Globus pallidus (tissue), 1 donor: ENCODE measurements around the gene NDNF.

Experiments
- DNase-seq: peaks from one replicate; pipeline ENCODE4 v3.0.0-alpha.2; 2015; ENCODE audit warnings: low spot score

The NDNF gene

GRCh38 chr4:121070696-121071639 lies 1.4 kb downstream of the NDNF start:
- DNase-seq: peak; percentile 3

DNA sequence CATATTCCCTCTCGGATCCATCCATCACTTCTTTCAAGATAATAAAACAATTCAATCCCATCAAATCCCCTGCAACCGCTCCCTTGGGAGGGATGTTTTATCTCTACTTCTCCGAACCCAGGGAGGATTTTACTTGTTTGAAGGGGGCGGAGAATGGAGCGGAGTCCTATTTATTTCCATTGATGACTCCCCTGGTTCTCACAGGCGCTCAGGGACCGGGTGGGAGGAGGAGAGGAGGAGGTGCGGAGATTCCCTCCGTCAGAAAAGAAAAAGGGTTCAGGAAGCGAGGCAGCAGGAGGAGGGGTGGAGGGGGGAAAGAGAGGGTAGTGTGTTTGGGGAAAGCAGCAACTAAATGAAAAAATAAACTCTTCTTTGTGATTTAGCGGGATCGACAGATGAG lies 2.1 kb downstream of the NDNF start:
- no peak for DNase-seq

- DNase-seq: no peak
Measured at GRCh38 chr4:121069430-121069829, 2.9 kb downstream of the NDNF start.

- no peak for DNase-seq
Measured at GRCh38 chr4:121064482-121064881, 7.9 kb downstream of the NDNF start.

DNA sequence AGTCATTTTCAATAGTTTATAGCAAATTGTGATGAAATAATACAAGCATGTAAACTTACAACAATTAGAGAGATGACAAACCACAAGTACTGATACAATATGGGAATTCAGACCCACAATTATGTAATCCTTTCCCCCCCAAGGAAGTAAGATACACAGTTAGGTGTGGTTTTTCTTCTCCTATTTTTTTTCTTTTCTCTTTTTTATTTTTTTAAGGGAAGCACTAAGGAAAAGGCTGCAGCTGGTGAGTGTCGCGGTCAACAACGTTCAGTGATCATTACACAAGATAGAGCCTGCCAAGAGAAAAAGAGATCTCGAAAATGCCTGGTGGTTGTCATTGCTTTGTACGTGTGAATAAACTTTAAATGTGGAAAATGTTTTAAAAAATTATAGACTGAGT lies 9.8 kb downstream of the NDNF start:
- DNase-seq: no peak

DNA sequence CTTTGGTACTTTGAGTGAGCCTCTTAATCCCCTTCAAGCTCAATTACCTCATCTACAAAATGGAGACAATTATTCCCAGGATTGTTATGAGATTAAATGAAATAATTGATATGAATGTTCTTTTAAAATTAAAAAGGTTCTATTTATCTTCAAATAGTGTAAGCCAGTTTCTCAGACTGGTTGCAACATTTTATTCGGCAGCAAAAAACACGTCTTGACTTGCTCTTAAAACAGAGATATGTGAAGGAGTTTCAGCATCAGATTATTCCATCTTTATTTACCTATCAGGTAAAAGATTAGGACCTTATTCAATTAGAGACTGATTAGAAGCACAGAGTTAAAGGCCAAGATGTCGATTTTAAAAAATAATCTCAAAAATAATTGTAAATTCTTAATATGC lies 10.5 kb downstream of the NDNF start:
- DNase-seq: no peak

- no peak for DNase-seq
Measured at GRCh38 chr4:121061215-121061614, 11.1 kb downstream of the NDNF start.

GRCh38 chr4:121057466-121057922 lies 14.8 kb downstream of the NDNF start:
- no peak for DNase-seq

DNA sequence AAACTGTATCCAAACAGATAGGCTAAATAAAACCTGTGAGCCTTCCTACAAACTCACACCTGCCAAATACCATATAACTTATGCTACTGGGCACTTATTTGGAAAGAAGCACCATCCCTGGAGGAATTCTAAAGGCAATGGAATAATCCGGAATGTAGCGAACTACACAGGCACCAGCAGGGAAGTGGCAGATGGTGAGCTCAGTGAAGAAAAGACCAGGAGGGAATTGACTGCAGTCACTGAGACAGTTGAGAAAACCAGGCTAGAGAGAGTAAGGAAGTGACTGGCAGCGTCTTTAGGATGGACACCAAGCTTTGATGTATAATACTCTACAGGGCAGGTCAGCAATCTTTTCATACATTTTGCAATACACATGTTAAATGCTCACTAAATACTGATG lies 16.3 kb downstream of the NDNF start:
- no peak for DNase-seq

GRCh38 chr4:121054373-121054772 lies 18.0 kb downstream of the NDNF start:
- DNase-seq: no peak

DNA sequence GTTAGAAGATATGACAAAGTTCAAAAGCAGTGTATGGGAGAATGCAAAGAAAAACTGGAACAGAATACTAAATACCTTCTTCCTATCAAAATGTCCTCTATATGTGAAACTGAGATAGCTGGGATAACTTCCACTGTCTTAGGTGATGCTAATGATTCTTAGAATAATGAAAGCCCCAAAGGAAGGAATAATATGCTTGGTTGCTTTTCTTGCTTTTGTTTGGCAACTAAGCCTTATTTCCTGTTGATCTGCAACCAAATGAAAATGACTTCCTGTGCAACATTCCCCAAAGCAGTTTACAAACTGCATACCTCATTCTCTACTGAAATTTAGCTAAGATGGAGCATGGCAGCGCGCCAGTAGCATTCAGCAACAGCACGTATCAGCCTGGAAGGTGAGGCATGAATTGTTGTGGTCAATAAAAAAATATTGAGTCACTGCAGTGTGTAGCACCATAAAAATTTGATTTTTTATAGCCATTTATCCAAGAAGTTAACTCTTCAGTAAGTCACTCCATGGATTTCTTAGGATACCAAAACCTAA lies 18.7 kb downstream of the NDNF start:
- DNase-seq: no peak

GRCh38 chr4:121050300-121050699 lies 22.0 kb downstream of the NDNF start:
- DNase-seq: no peak

DNA sequence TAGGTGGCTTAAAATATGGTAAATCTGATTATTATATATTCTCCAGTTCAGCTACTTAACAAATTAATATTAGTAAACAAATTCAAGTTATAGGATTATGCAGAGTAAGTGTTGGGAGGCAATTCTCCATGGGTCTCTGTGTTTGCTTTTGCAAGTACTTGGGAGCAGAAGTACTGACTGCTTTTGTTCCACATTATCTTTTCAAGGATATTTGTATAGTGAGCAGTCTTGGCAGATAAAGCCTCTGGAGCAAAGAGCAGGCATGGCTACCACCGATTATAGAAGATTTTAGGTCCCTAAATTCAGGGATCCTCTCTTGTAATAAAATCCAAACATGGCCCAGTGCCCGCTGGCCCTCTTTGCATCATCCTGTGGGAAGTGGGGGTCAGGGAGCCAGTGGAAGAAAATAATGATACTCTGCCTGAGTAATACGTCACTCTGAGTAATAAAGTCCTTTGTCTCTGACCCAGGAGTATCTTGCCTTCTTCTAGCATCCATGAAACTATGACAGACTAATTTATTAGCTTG lies 23.2 kb downstream of the NDNF start:
- no peak for DNase-seq

- no peak for DNase-seq
Measured at GRCh38 chr4:121048165-121048564, 24.2 kb downstream of the NDNF start.

DNA sequence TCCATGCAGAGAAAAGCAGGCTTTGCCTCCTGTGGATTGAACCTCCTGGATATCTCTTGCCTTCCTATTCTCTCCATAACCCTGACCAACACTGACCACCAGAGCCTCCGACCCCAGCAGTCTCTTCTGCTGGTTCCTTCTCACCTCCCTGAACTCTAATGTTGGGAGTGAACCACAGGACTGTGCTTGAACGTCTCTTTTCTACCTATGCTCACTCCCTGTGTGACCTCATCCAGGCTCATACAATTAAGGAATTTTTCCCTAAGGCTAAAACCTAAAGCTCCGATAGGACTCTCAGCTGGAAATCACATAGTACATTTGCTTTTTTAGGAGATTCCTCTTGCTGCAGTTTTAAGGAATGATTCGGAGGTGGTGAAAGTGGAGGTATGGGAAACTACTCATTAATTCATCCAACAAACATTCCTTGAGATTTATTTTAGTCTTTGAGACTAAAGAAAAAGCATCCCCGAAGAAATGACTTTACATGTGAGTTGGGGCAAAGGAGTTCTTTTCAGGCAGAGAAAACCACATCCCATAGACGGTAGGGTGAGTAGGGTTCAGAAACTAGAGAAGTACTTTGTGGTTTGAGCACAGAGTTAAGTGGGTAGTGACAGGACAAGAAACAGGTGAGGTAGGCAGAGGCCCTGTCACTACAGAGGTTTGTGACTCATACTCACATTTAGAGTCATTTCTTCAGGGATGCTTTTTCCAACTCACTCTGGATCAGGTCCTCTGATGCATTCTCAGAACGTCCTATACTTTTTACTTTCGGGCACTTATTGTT lies 30.8 kb downstream of the NDNF start:
- DNase-seq: no peak

DNA sequence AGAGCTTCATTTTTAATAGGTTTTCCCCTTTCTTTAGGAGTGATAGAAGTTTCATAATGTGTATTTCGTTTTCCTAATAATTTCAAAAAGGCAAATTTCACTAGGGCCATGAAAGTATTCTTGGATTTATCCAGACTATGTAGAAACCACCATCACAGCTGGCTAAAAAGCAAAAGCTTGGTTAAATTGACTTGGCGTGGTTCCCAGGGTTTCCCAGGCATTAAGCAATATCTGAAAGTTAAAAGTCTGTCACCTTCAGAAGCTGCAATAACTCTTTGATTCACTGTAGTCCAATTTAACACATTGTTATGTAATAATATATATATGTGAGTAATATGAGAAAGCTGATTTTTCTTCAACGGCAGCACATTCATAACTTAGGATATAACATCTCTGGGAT lies 38.3 kb downstream of the NDNF start:
- no peak for DNase-seq

DNA sequence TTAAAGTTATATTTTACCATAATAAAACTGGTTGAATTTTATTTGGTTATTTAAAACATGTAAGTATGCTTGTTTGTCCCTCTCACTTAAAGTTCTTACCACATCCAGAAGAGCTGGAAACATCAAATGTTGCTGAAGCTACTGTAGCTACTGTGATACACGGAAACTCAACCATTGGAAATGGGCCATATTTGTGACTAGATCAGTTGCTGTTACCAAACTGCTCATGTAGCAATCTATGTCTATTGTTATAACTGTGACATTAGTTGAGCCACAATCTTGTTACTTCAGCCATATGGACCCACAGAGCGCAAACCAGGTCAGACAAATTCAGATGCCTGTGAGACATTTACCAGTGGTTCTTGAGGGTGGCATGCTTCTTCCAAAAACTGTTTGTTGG lies 41.6 kb downstream of the NDNF start:
- no peak for DNase-seq

GRCh38 chr4:121030131-121030530 lies 42.2 kb downstream of the NDNF start:
- DNase-seq: no peak

GRCh38 chr4:121026034-121026433 lies 46.3 kb downstream of the NDNF start:
- DNase-seq: no peak

DNA sequence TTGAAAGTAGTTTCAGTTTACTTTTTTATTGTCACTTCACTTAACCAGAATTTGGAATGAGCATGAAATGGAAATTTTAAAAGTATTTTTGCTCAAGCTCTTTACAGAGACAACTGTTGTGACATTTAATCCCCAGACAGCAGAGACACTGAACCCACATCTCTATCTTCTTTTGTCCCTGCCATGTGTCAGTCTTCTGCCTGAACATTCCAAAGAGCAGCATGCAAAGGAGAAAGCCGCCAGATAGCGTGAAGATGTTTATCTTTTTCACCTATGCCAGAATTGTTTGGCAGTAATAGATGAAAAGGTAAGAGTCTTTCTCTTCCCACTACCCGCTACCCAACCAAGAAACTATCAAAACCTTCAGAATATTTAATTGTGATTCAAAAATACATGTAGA lies 46.8 kb downstream of the NDNF start:
- DNase-seq: no peak

- no peak for DNase-seq
Measured at GRCh38 chr4:121018543-121018942, 53.8 kb downstream of the NDNF start.

- no peak for DNase-seq
Measured at GRCh38 chr4:121016611-121017010, 55.7 kb downstream of the NDNF start.

- DNase-seq: no peak
Measured at GRCh38 chr4:121015421-121015820, 56.9 kb downstream of the NDNF start.
